Measurements from ENCODE around the gene TNF.
A peak's percentile ranks its signal among the peaks of the same experiment; 100 is the strongest.

TNF gene

DNA sequence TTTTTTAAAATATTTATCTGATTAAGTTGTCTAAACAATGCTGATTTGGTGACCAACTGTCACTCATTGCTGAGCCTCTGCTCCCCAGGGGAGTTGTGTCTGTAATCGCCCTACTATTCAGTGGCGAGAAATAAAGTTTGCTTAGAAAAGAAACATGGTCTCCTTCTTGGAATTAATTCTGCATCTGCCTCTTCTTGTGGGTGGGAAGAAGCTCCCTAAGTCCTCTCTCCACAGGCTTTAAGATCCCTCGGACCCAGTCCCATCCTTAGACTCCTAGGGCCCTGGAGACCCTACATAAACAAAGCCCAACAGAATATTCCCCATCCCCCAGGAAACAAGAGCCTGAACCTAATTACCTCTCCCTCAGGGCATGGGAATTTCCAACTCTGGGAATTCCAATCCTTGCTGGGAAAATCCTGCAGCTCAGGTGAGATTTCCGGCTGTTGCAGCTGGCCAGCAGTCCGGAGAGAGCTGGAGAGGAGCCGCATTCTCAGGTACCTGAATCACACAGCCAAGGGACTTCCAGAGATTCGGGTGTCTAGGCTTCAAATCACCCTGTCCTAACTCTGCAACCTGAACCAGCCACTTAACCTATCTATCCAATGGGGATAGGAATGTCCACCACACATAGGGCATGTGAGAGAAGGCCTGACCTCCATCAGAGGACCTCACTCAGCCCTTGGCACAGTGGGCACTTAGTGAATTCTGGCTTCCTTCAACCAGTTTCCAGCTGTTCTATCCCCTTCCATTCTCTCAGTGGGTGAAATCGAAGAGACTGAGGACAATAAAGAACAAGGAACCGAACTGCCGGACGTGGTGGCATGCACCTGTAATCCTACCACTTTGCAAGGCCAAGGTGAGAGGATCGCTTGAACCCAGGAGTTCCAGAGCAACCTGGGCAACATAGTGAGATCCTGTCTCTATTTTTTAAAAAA lies 3.1 kb downstream of the TNF start:
- no peak for DNase-seq (ENCODE audit: low read depth)
- no peak overlapping the region for H3K4me3 ChIP-seq (ENCODE audit: low read depth, low read length)
- TF ChIP-seq, protein P1, sequence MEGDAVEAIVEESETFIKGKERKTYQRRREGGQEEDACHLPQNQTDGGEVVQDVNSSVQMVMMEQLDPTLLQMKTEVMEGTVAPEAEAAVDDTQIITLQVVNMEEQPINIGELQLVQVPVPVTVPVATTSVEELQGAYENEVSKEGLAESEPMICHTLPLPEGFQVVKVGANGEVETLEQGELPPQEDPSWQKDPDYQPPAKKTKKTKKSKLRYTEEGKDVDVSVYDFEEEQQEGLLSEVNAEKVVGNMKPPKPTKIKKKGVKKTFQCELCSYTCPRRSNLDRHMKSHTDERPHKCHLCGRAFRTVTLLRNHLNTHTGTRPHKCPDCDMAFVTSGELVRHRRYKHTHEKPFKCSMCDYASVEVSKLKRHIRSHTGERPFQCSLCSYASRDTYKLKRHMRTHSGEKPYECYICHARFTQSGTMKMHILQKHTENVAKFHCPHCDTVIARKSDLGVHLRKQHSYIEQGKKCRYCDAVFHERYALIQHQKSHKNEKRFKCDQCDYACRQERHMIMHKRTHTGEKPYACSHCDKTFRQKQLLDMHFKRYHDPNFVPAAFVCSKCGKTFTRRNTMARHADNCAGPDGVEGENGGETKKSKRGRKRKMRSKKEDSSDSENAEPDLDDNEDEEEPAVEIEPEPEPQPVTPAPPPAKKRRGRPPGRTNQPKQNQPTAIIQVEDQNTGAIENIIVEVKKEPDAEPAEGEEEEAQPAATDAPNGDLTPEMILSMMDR (conservative IDR thresholded peaks at IDR 0.05; ENCODE audit: low read depth, low read length): no peak

DNA sequence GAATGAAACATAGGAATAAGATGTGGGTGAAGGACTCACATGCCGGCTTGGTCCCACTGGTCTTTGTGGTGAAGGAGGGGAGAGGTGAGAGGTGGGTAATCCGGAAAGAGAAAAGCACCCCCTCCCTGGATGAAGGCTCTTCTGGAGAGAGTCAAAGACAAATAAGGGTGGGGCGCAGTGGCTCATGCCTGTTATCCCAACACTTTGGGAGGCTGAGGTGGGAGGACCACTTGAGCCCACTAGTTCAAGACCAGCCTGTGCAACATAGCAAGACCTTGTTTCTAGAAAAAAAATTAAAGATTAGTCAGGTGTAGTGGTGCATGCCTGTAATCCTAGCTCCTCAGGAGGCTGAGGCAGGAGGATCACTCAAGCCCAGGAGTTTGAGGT lies 3.7 kb downstream of the TNF start:
- TF ChIP-seq, protein P1 (conservative IDR thresholded peaks at IDR 0.05; ENCODE audit: low read depth, low read length): no peak
- no peak overlapping the region for H3K4me3 ChIP-seq (ENCODE audit: low read depth, low read length)

DNA sequence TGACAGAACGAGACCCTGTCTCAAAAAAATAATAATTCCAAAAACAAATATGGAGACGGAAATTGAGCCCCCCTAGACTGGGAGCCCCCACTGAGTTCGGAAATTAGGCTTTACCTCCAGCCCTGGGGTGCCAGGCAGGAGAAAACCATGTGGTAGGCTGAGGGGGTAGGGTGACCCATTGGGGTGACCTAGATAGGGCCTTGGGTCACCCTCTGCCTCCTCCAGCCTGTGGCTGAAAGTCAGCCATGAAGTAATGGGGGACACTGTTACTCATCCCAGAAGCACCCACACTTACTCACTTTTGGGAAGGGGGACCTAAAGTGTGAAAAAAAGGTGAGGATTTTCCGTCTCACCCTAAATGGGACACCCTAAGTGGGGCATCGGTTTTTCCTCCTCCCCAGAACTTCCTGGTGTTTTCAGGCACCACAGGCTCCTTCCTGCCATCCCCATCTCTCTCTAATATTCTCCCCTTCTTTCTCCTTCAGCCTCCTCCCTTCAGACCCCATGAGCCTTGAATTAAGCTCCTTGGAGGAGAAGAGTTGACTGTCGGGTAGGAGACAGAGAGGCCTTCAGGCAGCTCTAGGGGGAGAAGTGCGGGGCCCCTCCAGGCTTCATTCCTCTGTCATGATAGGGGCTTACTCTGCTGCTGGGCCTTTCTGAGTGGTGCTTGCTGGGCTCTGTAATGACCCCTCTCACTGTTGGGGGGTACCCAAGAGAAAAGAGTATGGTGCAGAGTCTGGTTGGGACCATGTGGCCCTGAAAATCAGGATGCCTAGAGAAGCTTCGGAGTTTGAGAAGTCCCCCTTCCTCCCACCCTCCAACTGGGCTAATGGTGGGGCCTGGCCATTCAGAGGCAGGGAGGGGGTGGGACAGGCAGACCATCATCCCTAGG lies 4.4 kb downstream of the TNF start:
- no peak for DNase-seq (ENCODE audit: low read depth)
- no peak overlapping the region for H3K4me3 ChIP-seq (ENCODE audit: low read depth, low read length)
- TF ChIP-seq, protein P1 (conservative IDR thresholded peaks at IDR 0.05; ENCODE audit: low read depth, low read length): no peak

More for the DNA sequence above, 3.7 kb downstream of the TNF start:
- no peak for DNase-seq (ENCODE audit: low read depth)

DNA sequence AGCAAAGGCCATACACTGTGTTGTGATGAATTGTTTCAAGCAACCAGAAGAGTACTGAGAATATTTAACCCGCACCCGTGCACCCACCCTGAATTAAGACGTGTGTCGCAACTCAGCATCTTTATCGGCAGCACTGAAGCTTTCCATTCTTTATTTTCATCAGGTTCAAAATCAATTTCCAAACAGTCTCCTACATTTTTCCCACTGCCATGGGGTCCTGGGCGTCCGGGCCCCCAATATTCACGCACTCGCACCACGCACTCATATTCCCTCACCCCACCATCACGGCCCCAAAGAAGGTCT lies 5.0 kb downstream of the TNF start:
- TF ChIP-seq, protein P1 (conservative IDR thresholded peaks at IDR 0.05; ENCODE audit: low read depth, low read length): no peak
- H3K4me3 ChIP-seq (ENCODE audit: low read depth, low read length): peak overlapping the region; percentile 86
- DNase-seq (ENCODE audit: low read depth): no peak

DNA sequence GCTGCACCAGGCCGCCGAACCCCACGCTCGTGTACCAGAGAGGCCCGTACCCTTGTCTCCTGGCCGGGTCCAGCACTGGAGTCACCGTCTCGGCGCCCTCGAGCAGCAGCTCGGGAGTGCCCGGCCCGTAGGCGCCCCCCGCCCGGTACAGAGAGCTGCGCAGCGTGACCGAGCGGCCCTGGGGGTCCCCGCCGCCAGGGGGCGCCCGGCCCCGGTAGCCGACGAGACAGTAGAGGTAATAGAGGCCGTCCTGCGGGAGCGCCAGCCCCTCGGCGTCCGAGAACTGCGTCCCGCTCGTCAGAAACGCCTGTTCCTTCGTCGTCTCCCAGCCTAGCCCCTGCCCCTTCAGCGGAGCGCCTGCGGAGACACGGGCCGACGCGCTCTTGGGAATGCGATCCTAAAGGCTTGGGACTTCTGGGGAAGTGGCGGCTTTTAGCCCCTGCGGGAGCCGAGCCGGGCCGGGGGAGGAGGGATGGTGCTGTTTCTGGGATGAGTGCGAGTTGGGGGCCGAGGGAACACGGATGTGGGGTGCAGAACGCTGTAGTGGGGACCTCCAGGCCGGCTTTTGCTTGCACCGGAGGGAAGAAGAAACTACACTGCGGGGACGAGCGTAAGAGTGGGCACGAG lies 5.6 kb downstream of the TNF start:
- peak; percentile 78 for DNase-seq (ENCODE audit: low read depth)
- TF ChIP-seq, protein P1 (conservative IDR thresholded peaks at IDR 0.05; ENCODE audit: low read depth, low read length): peak; percentile 72
- H3K4me3 ChIP-seq (ENCODE audit: low read depth, low read length): peak overlapping the region; percentile 86

DNA sequence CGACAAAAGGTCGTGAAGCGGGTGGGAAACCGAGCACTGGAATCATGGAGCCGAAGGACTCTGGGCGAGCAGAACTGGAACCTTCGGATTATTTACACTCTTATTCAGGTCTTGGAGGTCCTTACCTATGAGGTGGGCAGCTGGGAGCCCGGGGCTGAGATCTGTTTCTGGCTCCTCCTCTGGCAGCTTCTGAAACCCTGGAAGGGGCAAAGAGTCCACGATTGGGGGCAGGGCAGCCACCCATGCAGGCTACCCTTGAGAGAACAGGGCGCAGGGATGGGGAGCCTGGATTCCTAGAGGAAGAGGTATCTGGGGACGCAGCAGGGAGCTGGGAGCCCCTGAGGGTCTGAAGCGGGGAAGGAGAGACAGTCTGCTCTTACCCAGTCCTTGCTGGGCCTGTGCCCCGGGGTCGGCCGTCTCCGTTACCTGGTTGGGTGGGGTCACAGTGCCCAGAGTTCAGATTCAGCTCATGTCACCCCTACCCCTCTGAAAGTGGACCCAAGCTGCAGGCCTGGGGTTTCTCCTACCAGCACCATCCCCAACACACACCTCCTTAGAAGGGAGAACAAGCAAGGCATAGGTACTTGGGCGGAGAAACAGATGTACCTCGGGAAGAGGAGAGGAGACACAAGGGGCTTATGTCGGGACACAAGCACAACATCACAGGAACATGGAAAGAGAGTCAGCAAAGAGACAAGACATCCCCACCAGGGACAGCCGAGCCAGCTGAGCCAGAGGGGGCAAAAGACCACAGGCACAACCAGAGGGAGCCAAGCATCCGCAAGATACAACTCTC lies 6.3 kb downstream of the TNF start:
- DNase-seq (ENCODE audit: low read depth): no peak
- TF ChIP-seq, protein P1 (conservative IDR thresholded peaks at IDR 0.05; ENCODE audit: low read depth, low read length): no peak
- peak overlapping the region; percentile 86 for H3K4me3 ChIP-seq (ENCODE audit: low read depth, low read length)

Data from choroid plexus epithelial cell (primary cell).